ENCODE data around the gene XK. TPM values are rescaled to one million over a fixed set of nuclear protein-coding genes. Genes with fewer than 3 reads are reported as not detected.

The XK gene
- total RNA-seq = 7.8 TPM

GRCh38 chrX:37685381-37686359, at the start of gene XK:
XK (plus strand) TSS chrX:37685791; CDS start chrX:37685962, 171 bp downstream.

GRCh38 chrX:37779857-37780256, 94.3 kb downstream of the XK start, which contains the start of gene CYBB:
CYBB (plus strand) TSS chrX:37780059; CDS start chrX:37780078, 19 bp downstream.

Other genes starting within 250 kb of the XK start
- gene LANCL3, start 114.1 kb upstream of the XK start, total RNA-seq = 0.99 TPM
- 27.5 TPM for gene CYBB, start 94.3 kb downstream of the XK start, total RNA-seq
- gene DYNLT3, start 161.8 kb downstream of the XK start, total RNA-seq = 23.1 TPM

Measured in metanephros (tissue), 1 donor.